Skeletal muscle tissue (tissue), 4 donors: ENCODE results near the gene ZNF415. TPM values are rescaled to one million over a fixed set of nuclear protein-coding genes. Genes with fewer than 3 reads are reported as not detected.
A peak's percentile ranks its signal among the peaks of the same experiment; 100 is the strongest.
"Not testable (repeated sequence)": the region's sequence is repeated elsewhere in the genome, so short reads cannot be mapped to it uniquely, and the experiment has no call there.

Experiments
- H3K27ac ChIP-seq: one replicate; pipeline ENCODE4 v1.7.0; 2013; ENCODE audit warnings: mild to moderate bottlenecking, low read depth, low read length, inconsistent platforms
- H3K27me3 ChIP-seq, 3 donors: one replicate each; pipeline ENCODE4 v1.7.0; 2013; ENCODE audit warnings: low read length in 3 of 3; ENCODE audit not compliant: control insufficient read depth in 3 of 3, insufficient read depth in 3 of 3
- H3K36me3 ChIP-seq, 3 donors: one replicate each; pipeline ENCODE4 v1.7.0; 2013; ENCODE audit warnings: low read length in 3 of 3; ENCODE audit not compliant: control insufficient read depth in 3 of 3, insufficient read depth in 3 of 3
- H3K4me1 ChIP-seq, 3 donors: one replicate each; pipeline ENCODE4 v1.7.0; 2013; ENCODE audit warnings: low read length in 3 of 3, mild to moderate bottlenecking in 3 of 3; ENCODE audit not compliant: control insufficient read depth in 3 of 3, insufficient read depth in 3 of 3
- H3K4me3 ChIP-seq, 3 donors: one replicate each; pipeline ENCODE4 v1.7.0; 2013; ENCODE audit warnings: low read length in 3 of 3
- H3K9ac ChIP-seq, 3 donors: one replicate each; pipeline ENCODE4 v1.7.0; 2013; ENCODE audit warnings: low read length in 3 of 3, mild to moderate bottlenecking in 3 of 3, moderate library complexity in 2 of 3, low read depth in 1 of 3
- H3K9me3 ChIP-seq, 3 donors: one replicate each; pipeline ENCODE4 v1.7.0; 2013; ENCODE audit warnings: low read length in 3 of 3; ENCODE audit not compliant: control insufficient read depth in 3 of 3
- total RNA-seq: library from RNA; depleted of rRNA; stranded (reverse); fragments of >200 nt; gene quantifications from one replicate; pipeline ENCODE4 v1.2.3, GENCODE V29; 2014
- donor health status: Osteomylitis.

Gene ZNF415
- total RNA-seq, 1 donor from 2014 or later = 3.7 TPM

- Histone ChIP-seq H3K27me3 (no peaks in the 10 kb centered on the region), H3K9ac (no peak overlapping the region), H3K4me3 (peak overlapping the region in 1 of 3 donors; percentile 43), H3K27ac (no peak overlapping the region), H3K9me3 (peaks cover 9 to 28% (median 15%) of the 10 kb centered on the region in 3 donors), H3K36me3 (peaks cover 6 to 45% (median 39%) of the 10 kb centered on the region in 3 donors), H3K4me1 (no peaks in the 10 kb centered on the region)
Measured at GRCh38 chr19:53147645-53148044, 14.9 kb upstream of the ZNF415 start.

- H3K4me3 ChIP-seq = peak overlapping the region in 1 of 3 donors; percentile 11
- H3K9ac ChIP-seq = no peak overlapping the region
- peaks cover 7 to 35% (median 33%) of the 10 kb centered on the region in 3 donors for H3K36me3 ChIP-seq
- H3K27ac ChIP-seq = no peak overlapping the region
- peaks cover 6 to 38% (median 21%) of the 10 kb centered on the region in 3 donors for H3K9me3 ChIP-seq
- no peaks in the 10 kb centered on the region for H3K27me3 ChIP-seq
- no peaks in the 10 kb centered on the region for H3K4me1 ChIP-seq
Measured at GRCh38 chr19:53140351-53140750, 7.6 kb upstream of the ZNF415 start.

DNA sequence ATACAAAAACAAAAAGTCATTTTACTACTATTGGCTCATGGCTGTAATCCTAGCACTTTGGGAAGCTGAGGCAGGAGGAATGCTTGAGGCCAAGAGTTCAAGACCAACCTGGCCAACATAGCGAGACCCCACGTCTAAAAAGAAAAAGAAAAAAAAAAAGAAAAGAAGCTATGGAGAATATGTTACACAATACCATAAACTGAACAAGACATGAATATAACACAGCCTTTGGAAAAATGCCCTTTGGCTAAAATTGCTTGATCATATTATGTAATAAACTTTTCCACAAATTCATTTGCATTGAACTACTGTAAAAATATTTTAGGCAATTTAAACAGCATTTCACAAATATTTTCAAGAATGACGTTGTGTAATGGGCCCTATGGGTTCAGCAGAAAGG lies 3.7 kb upstream of the ZNF415 start:
- H3K27ac ChIP-seq = no peak overlapping the region
- H3K4me1 ChIP-seq = peaks cover 3 to 8% (median 6%) of the 10 kb centered on the region in 3 donors
- H3K9me3 ChIP-seq = peaks cover 2 to 22% (median 9%) of the 10 kb centered on the region in 3 donors
- no peak overlapping the region for H3K9ac ChIP-seq
- H3K36me3 ChIP-seq = peaks cover 0 to 11% (median 11%) of the 10 kb centered on the region in 3 donors
- H3K4me3 ChIP-seq = no peak overlapping the region
- H3K27me3 ChIP-seq = no peaks in the 10 kb centered on the region

GRCh38 chr19:53131727-53132126 lies 983 bp downstream of the ZNF415 start:
- peaks cover 3 to 11% (median 6%) of the 10 kb centered on the region in 3 donors for H3K4me1 ChIP-seq
- H3K9me3 ChIP-seq = peaks cover 0 to 2% (median 0%) of the 10 kb centered on the region in 3 donors
- peak overlapping the region; percentile 76 to 87 (median 83) for H3K9ac ChIP-seq
- peak overlapping the region; percentile 76 to 91 (median 84) for H3K4me3 ChIP-seq
- no peak overlapping the region for H3K27ac ChIP-seq
- H3K36me3 ChIP-seq = no peaks in the 10 kb centered on the region
- H3K27me3 ChIP-seq = no peaks in the 10 kb centered on the region

GRCh38 chr19:53131085-53131590 lies 1.6 kb downstream of the ZNF415 start:
- peak overlapping the region in 1 of 3 donors; percentile 76 for H3K4me3 ChIP-seq
- no peaks in the 10 kb centered on the region for H3K27me3 ChIP-seq
- H3K36me3 ChIP-seq = no peaks in the 10 kb centered on the region
- peak overlapping the region in 1 of 3 donors; percentile 76 for H3K9ac ChIP-seq
- H3K4me1 ChIP-seq = peaks cover 3 to 11% (median 6%) of the 10 kb centered on the region in 3 donors
- peaks cover 0 to 2% (median 0%) of the 10 kb centered on the region in 3 donors for H3K9me3 ChIP-seq
- H3K27ac ChIP-seq = no peak overlapping the region

- Histone ChIP-seq H3K4me3 (no peak overlapping the region), H3K27ac (no peak overlapping the region), H3K9me3 (peaks cover 0 to 2% (median 0%) of the 10 kb centered on the region in 3 donors), H3K9ac (no peak overlapping the region), H3K27me3 (no peaks in the 10 kb centered on the region), H3K4me1 (peaks cover 3 to 11% (median 6%) of the 10 kb centered on the region in 3 donors), H3K36me3 (no peaks in the 10 kb centered on the region)
Measured at GRCh38 chr19:53130506-53130905, 2.2 kb downstream of the ZNF415 start.

DNA sequence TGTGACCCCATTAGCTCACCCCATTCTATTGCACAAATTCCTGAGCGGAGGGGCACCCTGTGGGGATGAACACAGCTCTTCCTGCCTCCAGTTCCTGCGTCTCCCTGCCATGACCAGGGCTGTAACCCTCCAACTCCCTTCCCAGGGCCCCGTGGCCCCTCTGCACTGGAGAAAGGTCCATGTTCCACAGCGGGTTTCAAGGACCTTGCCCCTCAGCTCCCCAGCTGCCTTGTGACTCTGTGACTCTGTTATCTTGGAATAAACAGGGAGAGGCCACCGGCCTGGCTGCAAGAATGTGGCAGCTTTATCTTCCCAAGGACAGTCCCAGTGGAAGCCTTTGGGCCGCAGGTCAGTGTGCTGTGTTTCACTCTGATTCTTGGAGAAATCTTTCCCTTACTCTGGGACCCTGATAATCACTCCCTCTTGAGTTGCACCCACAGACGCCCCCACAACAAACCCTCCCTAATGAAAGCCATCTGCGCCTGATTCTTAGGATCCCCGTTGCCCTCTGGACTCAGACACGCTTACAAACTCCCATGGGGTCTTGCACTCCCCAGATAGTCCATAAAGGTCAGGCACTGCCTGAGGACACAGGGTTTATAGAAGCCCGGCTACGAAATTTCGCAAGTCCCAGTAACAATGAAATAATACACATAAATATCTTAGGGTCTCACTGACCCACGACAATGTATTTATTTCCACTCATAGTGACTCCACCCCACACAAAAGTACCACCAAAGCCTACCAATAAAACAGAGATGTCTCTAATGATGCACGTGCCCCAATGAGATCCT lies 5.8 kb downstream of the ZNF415 start:
- not testable (repeated sequence) for H3K4me3 ChIP-seq, H3K4me1 ChIP-seq, H3K27ac ChIP-seq, H3K9me3 ChIP-seq, H3K9ac ChIP-seq, H3K27me3 ChIP-seq, H3K36me3 ChIP-seq

GRCh38 chr19:53123400-53123799 lies 9.3 kb downstream of the ZNF415 start:
- Histone ChIP-seq H3K27me3 (no peaks in the 10 kb centered on the region), H3K9me3 (no peaks in the 10 kb centered on the region), H3K36me3 (peaks cover 0 to 4% (median 3%) of the 10 kb centered on the region in 3 donors), H3K27ac (no peak overlapping the region), H3K9ac (no peak overlapping the region), H3K4me3 (no peak overlapping the region), H3K4me1 (no peaks in the 10 kb centered on the region)

DNA sequence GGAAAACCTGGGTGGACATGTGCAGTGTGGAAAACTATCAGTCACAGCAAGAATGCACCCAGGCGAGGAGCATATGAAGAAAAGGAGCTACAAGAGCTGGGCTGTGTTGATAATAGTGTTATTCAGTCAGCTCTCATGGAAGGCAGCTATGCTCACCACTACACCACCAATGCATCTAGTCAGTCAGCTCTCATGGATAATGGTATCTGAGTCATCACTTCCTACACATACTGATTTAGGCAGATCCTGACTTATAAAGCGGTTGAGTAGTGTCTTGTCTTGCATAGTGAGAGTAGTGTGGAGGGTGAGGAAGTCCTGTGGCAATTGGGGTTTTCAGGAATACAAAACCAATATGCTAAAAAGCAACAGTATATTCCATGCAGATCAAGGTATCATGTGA lies 20.4 kb downstream of the ZNF415 start:
- Histone ChIP-seq H3K27me3 (no peaks in the 10 kb centered on the region), H3K36me3 (peaks cover 14 to 56% (median 46%) of the 10 kb centered on the region in 3 donors), H3K9ac (no peak overlapping the region), H3K4me1 (no peaks in the 10 kb centered on the region), H3K27ac (no peak overlapping the region), H3K4me3 (no peak overlapping the region), H3K9me3 (no peaks in the 10 kb centered on the region)

DNA sequence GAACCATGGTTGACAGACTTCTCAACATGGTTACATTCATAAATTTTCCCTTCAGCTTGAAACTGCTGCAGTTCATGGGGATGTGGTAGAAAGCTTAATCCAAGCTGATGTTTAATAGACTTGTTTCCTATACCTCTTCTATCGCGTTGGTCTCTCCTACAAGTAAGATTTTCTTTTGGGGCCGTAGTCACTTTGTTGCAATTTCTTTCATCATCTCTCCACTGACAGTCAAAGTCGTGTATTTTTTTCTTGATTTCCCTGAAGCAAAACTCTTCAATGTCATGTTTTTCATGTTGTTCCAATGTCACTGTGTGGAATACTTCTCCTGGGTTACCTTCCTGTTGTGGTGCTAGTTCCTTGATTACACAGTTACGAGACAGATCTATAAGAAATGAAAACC lies 23.2 kb downstream of the ZNF415 start:
- Histone ChIP-seq H3K9me3 (no peaks in the 10 kb centered on the region), H3K9ac (no peak overlapping the region), H3K27ac (no peak overlapping the region), H3K4me1 (no peaks in the 10 kb centered on the region), H3K27me3 (no peaks in the 10 kb centered on the region), H3K36me3 (peaks cover 9 to 35% (median 28%) of the 10 kb centered on the region in 3 donors), H3K4me3 (no peak overlapping the region)
